Left ventricle myocardium superior (tissue), 1 donor: ENCODE measurements around the gene HOXA1. TPM values are rescaled to one million over a fixed set of nuclear protein-coding genes. Genes with fewer than 3 reads are reported as not detected.
A peak's percentile ranks its signal among the peaks of the same experiment; 100 is the strongest.

Experiments used
- ATAC-seq: fragments of 200-7000 bp; cut with Tn5 transposase; one replicate; pipeline ENCODE4 v1.9.1; 2020; ENCODE audit warnings: mild to moderate bottlenecking, moderate library complexity
- DNase-seq: peaks from one replicate; pipeline ENCODE4 v3.0.0-alpha.2; 2020
- intact Hi-C: fragments of 100-400 bp; cut with micrococcal nuclease; formaldehyde crosslinking; loops from one replicate; pipeline ENCODE4 v1.11.0; 2022
- long read RNA-seq: library from polyadenylated mRNA; unstranded; transcript quantifications from one replicate; pipeline ENCODE4 v2.0.0, GENCODE V29; 2021
- total RNA-seq: library from RNA; stranded (reverse); fragmentation: NEBNext Ultra II Directional; extraction: Animal tissue kit (Norgen Biotek cat#: 25700); gene quantifications from one replicate; pipeline ENCODE4 v1.2.1, GENCODE V29; 2021
- donor health status: DM: no; HTN: yes; CAD: no; lungs with severe emphysema.

HOXA1 gene
- total RNA-seq, result not detected
- long read RNA-seq, result 0 reads

GRCh38 chr7:27095897-27096767 lies at the start of gene HOXA1:
TSS of gene HOXA1 (minus strand) at chr7:27096000. CDS start at chr7:27095912, 88 bp downstream.
- DNase-seq, result peak; percentile 65
- peak; percentile 85 for ATAC-seq
- intact Hi-C loops, result no loop called here

- DNase-seq, result no peak
- no peak for ATAC-seq
- intact Hi-C loops, result no loop called here
These were observed 49.5 kb upstream of the HOXA1 start for GRCh38 chr7:27145165-27145913.

- no peak for ATAC-seq
These were observed 49.0 kb upstream of the HOXA1 start for GRCh38 chr7:27144781-27145164.

DNA sequence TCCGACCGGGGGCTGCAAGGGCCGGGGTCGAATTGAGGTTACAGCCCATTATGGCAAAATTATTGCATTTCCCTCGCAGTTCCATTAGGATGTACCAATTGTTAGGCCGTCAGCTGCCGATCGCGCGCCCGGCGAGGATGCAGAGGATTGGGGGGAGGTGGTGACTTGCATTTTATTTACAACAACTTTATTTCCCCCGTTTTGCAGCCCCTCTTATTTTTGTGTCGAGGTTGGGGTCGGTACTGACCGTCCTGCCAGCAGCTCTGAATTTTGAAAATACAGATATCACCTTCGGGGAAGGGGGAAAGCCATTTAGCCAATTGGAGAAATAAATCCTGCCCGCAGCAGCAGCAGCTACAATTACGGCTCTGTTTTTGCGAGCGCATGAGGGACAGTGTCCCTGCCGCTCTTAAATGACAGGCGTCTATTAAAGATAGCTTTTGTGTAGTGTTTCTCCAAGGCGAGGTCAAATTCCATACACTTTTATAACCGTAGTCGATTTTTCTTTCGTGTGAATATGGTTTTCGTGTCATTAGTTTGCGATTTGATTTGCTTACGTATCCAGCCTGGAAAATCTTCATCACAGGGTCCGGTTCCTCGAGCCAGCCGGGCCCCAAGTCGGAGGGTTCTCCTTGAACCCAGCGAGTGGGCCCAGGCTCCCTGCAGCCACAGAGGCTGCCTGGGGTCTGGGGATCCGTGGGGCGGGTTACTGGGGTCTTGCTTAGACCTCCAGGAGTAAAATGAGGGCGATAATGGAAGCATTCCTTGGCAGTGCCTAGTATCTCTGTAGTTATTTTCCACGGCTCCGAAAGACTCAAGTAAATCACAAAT lies 48.4 kb upstream of the HOXA1 start:
- DNase-seq, result no peak
- intact Hi-C loops, result no loop called here
- no peak for ATAC-seq

More at GRCh38 chr7:27144781-27145164, 49.0 kb upstream of the HOXA1 start:
- intact Hi-C loops, result no loop called here
- no peak for DNase-seq

- DNase-seq (no peak), ATAC-seq (no peak)
- intact Hi-C loops, result no loop called here
These were observed 47.5 kb upstream of the HOXA1 start, which contains the start of gene HOXA5 for GRCh38 chr7:27143023-27143949. TSS of gene HOXA5 (minus strand) at chr7:27143681. CDS start at chr7:27143607, 74 bp downstream.

DNA sequence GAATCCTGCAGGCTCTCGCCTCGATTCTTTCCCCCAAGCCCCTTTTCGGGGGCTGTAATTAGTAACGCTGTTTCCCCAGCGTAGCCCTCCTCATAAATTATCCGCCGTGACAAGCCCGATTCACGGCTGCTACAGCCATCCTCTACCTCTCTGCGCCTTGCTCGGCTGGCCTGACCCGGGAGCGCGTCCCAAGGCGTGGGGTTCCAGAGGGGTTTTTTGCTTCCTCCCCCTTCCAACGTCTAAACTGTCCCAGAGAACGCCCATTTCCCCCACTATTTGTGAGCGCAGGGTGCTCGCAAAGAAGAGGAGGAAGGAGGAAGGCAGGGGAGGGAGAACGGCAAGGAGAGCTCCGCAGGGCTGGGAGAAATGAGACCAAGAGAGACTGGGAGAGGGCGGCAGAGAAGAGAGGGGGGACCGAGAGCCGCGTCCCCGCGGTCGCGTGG lies 46.8 kb upstream of the HOXA1 start:
- DNase-seq (no peak), ATAC-seq (no peak)
- intact Hi-C loops, result no loop called here

GRCh38 chr7:27141923-27142579 lies 46.3 kb upstream of the HOXA1 start:
- ATAC-seq (no peak), DNase-seq (no peak)
- intact Hi-C loops, result no loop called here

DNA sequence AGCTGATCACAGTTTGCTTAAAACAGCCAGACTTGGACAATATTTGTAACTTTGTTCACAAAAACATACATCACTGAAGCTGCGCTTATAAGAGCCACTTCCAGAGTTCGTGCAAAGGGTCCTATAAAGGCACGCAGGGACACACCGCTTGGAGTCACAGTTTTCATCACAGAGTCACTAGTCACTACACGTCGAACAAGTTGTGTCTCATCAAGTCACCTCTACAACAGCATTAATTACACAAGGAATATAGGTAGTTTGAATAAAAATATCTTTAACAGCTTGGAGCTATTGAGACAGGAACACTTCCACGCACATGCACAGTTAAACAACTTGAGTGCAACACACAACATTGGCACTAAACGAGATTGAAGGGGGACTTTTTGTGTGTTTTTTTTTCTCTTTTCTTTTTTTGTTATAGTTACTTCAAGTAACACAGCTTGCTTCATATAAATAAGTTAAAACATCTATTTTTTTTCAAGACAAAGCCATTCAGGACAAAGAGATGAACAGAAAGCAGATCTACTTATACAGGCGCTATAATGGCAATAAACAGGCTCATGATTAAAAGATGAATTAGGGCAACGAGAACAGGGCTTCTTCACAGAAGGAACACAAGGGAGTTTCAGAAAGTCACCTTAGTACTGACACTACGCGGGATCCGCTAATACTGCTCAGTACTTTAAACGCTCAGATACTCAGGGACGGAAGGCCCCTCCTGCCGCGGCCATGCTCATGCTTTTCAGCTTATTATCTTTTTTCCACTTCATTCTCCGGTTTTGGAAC lies 45.5 kb upstream of the HOXA1 start:
- intact Hi-C loops, result no loop called here
- DNase-seq (no peak), ATAC-seq (no peak)

- DNase-seq, result no peak
- intact Hi-C loops, result no loop called here
- ATAC-seq, result no peak
These were observed 44.5 kb upstream of the HOXA1 start for GRCh38 chr7:27140126-27140857.

DNA sequence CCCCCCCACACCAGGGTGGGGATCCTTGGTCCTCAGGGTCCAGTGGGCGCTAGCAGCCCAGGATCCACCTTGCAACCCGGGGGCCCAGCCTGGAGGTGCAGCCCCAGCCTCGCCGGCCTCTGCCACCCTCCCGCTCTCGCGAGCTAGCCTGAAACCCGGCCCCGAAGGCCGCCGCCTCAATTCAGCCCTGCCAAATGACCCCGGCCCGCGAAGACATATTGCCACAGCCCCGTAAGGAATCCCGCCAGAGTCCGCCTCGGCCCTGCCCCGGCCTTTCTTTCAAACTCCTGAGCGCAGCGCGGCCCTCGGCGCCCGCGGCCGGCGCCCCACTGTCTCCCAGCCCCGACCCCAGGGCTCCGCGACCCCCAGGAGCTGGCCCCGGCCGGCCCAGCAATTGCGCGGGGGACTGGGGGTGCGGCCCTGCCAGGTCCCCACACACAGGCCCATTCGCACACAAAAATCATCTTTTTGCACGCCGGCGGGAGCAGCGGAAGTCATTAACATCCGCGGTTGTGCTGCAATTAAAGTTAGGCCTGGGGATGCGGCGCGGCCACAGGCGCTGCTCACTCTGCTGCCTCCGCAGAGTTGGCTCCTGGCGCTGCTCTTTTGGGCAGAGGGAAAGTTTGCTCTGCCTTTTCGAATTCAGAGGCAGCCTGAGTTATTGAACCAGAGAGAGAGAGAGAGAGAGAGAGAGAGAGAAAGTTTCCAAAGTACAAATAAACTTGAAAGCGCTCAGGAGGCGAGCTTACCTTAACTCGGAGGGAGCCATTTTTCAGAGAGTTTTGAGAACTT lies 43.7 kb upstream of the HOXA1 start:
- DNase-seq (no peak), ATAC-seq (no peak)
- intact Hi-C loops, result no loop called here

DNA sequence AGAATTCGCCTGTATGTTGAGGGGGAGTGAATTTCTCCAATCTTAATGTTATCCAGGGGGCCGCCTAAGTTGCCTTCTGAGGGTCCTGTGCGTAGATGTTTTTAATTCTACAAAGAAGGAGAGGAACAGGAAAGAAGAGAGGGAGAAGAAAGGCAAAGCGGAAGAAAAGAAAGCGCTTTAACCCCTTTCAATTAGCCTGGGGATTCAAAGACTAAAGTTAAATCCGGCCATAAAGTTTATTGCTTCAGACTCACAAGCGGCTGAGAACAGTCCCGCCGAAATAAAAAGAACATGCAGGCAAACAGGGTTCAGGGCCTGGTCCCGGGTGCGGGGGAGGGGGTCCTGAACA lies 43.2 kb upstream of the HOXA1 start:
- ATAC-seq (no peak), DNase-seq (no peak)
- intact Hi-C loops, result no loop called here

- ATAC-seq (no peak), DNase-seq (no peak)
- intact Hi-C loops, result no loop called here
These were observed 42.7 kb upstream of the HOXA1 start for GRCh38 chr7:27138472-27138871.

GRCh38 chr7:27137640-27138315 lies 42.0 kb upstream of the HOXA1 start:
- DNase-seq, result no peak
- ATAC-seq, result no peak
- intact Hi-C loops, result no loop called here

GRCh38 chr7:27134392-27134791 lies 38.6 kb upstream of the HOXA1 start:
- no peak for ATAC-seq
- no peak for DNase-seq
- intact Hi-C loops, result no loop called here
